ENCODE measurements around the gene CYB561D1. TPM values are rescaled to one million over a fixed set of nuclear protein-coding genes. Genes with fewer than 3 reads are reported as not detected.
"Not testable (repeated sequence)": the region's sequence is repeated elsewhere in the genome, so short reads cannot be mapped to it uniquely, and the experiment has no call there.

The CYB561D1 gene, protein sequence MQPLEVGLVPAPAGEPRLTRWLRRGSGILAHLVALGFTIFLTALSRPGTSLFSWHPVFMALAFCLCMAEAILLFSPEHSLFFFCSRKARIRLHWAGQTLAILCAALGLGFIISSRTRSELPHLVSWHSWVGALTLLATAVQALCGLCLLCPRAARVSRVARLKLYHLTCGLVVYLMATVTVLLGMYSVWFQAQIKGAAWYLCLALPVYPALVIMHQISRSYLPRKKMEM
- total RNA-seq = 3.9 TPM
- polyA plus RNA-seq (ENCODE audit: insufficient read depth in 1 of 8, insufficient read length in 8 of 8, low replicate concordance in 1 of 8) = 10 to 100 TPM in 2 of 8 donors, 1 to 10 TPM in 6; 6.4 to 13.8 (median 9.2) TPM
- long read RNA-seq, donor 1, partial matches to known transcripts = 8 of 9 reads
- long read RNA-seq, donor 1, other reads (novel, unspliced or antisense) = 0 of 9 reads
- long read RNA-seq, donor 2 = 0 reads
- long read RNA-seq, donor 3, partial matches to known transcripts = 0 of 2 reads
- long read RNA-seq, donor 3, other reads (novel, unspliced or antisense) = 0 of 2 reads
- long read RNA-seq, donor 4, full-length matches to known transcripts = 2 of 2 reads
- long read RNA-seq, donor 4, partial matches to known transcripts = 0 of 2 reads
- long read RNA-seq, donor 4, other reads (novel, unspliced or antisense) = 0 of 2 reads
- long read RNA-seq, donor 5, transcript CYB561D1-204 (3 exons, 3,326 nt) = major isoform, 5 of 6 reads
- long read RNA-seq, donor 5, partial matches to known transcripts = 0 of 6 reads
- long read RNA-seq, donor 5, other reads (novel, unspliced or antisense) = 0 of 6 reads
- long read RNA-seq, donor 6, partial matches to known transcripts = 0 of 2 reads
- long read RNA-seq, donor 6, other reads (novel, unspliced or antisense) = 0 of 2 reads
- long read RNA-seq, donor 7 = 0 reads
- long read RNA-seq, donor 8, partial matches to known transcripts = 0 of 1 reads
- long read RNA-seq, donor 8, other reads (novel, unspliced or antisense) = 0 of 1 reads
- long read RNA-seq, donor 9 = 0 reads
- long read RNA-seq, donor 10, partial matches to known transcripts = 0 of 1 reads
- long read RNA-seq, donor 10, other reads (novel, unspliced or antisense) = 0 of 1 reads
- long read RNA-seq, donor 11, full-length matches to known transcripts = 2 of 2 reads
- long read RNA-seq, donor 11, partial matches to known transcripts = 0 of 2 reads
- long read RNA-seq, donor 11, other reads (novel, unspliced or antisense) = 0 of 2 reads

GRCh38 chr1:109493805-109494539 is at the start of gene CYB561D1:
Gene CYB561D1 (plus strand): TSS chr1:109494094. CDS start chr1:109494140, 46 bp downstream.
- Histone ChIP-seq H3K9me3 (replicated peaks; ENCODE audit: control insufficient read depth, low read depth, low read length) (no peaks in the 10 kb centered on the region), H3K27me3 (ENCODE audit: control insufficient read depth, insufficient read depth, low read length) (no peaks in the 10 kb centered on the region), H3K27ac (ENCODE audit: low read length) (peak within 1 kb of the TSS; percentile 78), H3K36me3 (ENCODE audit: control insufficient read depth, insufficient read depth, low read length) (peaks cover 60% of the 10 kb centered on the region), H3K4me1 (ENCODE audit: control insufficient read depth, insufficient read depth, low read length) (peaks cover 42% of the 10 kb centered on the region), H3K4me3 (ENCODE audit: low read length) (peak within 1 kb of the TSS; percentile 95)
- under 1% methylated on average over 40 of the region's 44 CpGs for WGBS (ENCODE audit: insufficient coverage)
- DNase-seq = peak; percentile 93

DNA sequence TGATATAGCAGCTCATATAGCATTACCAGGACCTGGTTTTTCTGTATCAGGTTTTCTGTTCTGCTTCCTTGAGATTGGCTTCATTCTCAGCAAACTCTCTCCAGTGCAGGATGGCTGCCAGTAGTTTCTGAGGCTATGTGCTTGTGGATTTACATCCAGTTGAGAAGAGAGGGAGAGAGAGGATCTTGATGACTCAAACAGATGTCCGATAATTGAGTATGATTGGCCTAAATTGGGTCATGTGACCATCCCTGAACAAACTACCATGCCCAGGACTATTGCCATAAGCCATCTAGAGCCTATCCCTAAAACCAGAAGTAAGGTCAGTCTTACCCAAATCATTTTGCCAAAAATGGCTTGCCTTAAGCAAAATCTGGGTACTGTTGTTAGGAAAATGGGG is 49.5 kb upstream of the CYB561D1 start:
- DNase-seq = peak; percentile 63
- Histone ChIP-seq H3K9me3 (replicated peaks; ENCODE audit: control insufficient read depth, low read depth, low read length) (no peaks in the 10 kb centered on the region), H3K27ac (ENCODE audit: low read length) (no peak overlapping the region), H3K27me3 (ENCODE audit: control insufficient read depth, insufficient read depth, low read length) (peaks cover 10% of the 10 kb centered on the region), H3K4me1 (ENCODE audit: control insufficient read depth, insufficient read depth, low read length) (no peaks in the 10 kb centered on the region), H3K36me3 (ENCODE audit: control insufficient read depth, insufficient read depth, low read length) (no peaks in the 10 kb centered on the region), H3K4me3 (ENCODE audit: low read length) (no peak overlapping the region)
- no CpG with 5 or more reads among the region's 1 CpG for WGBS (ENCODE audit: insufficient coverage)

DNA sequence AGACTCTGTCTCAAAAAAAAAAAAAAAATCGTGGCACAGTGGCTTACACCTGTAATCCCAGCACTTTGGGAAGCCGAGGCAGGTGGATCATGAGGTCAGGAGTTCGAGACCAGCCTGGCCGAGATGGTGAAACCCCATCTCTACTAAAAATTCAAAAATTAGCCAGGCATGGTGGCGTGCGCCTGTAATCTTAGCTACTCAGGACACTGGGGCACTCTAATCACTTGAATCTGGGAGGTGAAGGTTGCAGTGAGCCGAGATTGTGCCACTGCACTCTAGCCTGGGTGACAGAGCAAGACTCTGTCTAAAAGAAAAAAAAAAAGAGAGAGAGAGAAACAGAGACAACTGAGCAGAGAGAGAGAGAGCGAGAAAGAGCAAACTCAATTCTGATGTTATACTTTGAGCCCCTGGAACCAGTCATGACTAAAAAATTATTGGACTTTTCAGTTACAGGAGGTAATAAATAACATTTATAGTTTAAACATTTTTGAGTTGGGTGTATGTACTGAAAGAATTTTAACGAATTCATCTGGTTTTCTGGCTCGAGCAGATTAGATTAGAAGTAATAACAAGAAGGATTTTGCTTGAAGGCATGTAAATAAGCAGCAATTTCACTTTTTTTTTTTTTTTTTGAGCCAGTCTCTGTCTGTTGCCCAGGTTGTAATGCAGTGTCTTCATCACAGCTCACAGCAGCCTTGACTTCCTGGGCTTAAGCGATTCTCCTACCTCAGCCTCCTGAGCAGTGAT is 47.8 kb upstream of the CYB561D1 start:
- not testable (repeated sequence) for H3K36me3 ChIP-seq (ENCODE audit: control insufficient read depth, insufficient read depth, low read length); H3K4me3 ChIP-seq (ENCODE audit: low read length); H3K27ac ChIP-seq (ENCODE audit: low read length); DNase-seq; H3K9me3 ChIP-seq (replicated peaks; ENCODE audit: control insufficient read depth, low read depth, low read length); H3K4me1 ChIP-seq (ENCODE audit: control insufficient read depth, insufficient read depth, low read length)
- peaks cover 14% of the 10 kb centered on the region for H3K27me3 ChIP-seq (ENCODE audit: control insufficient read depth, insufficient read depth, low read length)
- WGBS (ENCODE audit: insufficient coverage) = 71% methylated on average over 3 of the region's 11 CpGs

DNA sequence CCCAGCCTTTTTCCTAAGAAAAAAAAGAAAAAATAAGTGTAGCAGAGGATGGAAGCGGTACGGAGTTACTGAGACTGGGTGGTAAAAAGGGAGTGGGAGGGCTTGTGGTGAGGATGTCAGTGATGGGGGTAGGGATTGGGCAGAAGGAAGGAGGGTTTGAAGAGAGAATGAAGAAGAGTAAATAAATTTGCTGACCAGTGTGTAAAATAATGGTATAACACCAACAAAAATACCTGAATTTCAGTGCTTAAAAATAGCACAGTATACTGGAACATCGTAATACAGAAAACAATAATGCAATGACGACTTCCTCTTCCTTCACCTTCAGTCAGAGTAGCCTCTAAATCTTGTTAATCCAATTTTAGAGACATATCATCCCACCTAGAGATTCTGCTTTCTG is 46.4 kb upstream of the CYB561D1 start:
- no peak overlapping the region for H3K27ac ChIP-seq (ENCODE audit: low read length)
- no peak overlapping the region for H3K4me3 ChIP-seq (ENCODE audit: low read length)
- DNase-seq = no peak
- no peaks in the 10 kb centered on the region for H3K9me3 ChIP-seq (replicated peaks; ENCODE audit: control insufficient read depth, low read depth, low read length)
- H3K4me1 ChIP-seq (ENCODE audit: control insufficient read depth, insufficient read depth, low read length) = no peaks in the 10 kb centered on the region
- H3K36me3 ChIP-seq (ENCODE audit: control insufficient read depth, insufficient read depth, low read length) = no peaks in the 10 kb centered on the region
- peaks cover 14% of the 10 kb centered on the region for H3K27me3 ChIP-seq (ENCODE audit: control insufficient read depth, insufficient read depth, low read length)
- 61% methylated on average over 4 of the region's 4 CpGs for WGBS (ENCODE audit: insufficient coverage)

DNA sequence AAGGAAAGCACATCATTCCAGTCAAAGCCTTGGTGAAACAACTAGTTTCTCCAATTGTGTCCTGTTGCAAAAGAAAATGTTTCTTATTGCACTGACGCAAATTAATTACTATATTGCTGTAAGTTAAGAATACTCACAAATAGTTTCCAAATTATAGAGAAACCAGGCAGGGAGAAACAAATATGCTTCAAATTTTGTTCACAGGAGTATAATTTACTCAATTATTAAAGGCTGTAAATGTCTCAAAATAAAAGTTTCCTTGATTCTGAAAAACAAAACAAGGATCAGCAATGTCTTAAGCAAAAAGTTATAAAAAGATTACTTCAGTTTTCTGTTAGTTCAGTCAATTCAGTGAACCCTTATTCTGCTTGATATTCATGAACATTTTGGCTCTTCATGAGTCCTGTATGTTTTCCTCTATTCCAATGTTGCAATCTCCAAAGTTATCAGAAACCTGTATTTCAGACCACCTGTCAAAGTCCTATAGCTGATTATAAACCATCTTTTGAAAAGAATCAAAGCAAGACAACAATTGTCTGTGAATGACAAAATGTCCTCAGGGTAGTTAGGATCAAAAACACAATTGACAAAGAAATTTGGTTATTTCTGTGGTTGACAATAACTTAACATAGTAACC is 39.3 kb upstream of the CYB561D1 start:
- H3K9me3 ChIP-seq (replicated peaks; ENCODE audit: control insufficient read depth, low read depth, low read length) = no peaks in the 10 kb centered on the region
- H3K36me3 ChIP-seq (ENCODE audit: control insufficient read depth, insufficient read depth, low read length) = no peaks in the 10 kb centered on the region
- no peak overlapping the region for H3K27ac ChIP-seq (ENCODE audit: low read length)
- H3K4me3 ChIP-seq (ENCODE audit: low read length) = no peak overlapping the region
- H3K4me1 ChIP-seq (ENCODE audit: control insufficient read depth, insufficient read depth, low read length) = no peaks in the 10 kb centered on the region
- WGBS (ENCODE audit: insufficient coverage) = no CpG with 5 or more reads among the region's 1 CpG
- peaks cover 7% of the 10 kb centered on the region for H3K27me3 ChIP-seq (ENCODE audit: control insufficient read depth, insufficient read depth, low read length)
- no peak for DNase-seq

DNA sequence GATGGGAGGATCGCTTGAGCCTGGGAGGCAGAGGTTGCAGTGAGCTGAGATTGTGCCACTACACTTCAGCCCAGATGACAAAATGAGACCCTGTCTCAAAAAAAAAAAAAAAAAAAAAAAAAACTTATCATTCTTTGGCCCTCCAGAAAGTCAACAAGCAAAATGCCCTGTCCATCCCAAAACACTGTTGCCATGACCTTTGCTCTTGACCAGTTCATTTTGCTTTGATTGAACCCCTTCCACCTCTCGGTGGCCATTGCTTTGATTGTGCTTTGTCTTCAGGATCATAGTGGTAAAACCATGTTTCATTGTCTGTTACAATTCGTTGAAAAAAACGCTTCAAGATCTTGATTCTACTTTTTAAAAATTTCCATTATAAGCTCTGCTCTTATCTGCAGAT is 36.1 kb upstream of the CYB561D1 start:
- no CpG with 5 or more reads among the region's 4 CpGs for WGBS (ENCODE audit: insufficient coverage)
- no peak for DNase-seq
- H3K36me3 ChIP-seq (ENCODE audit: control insufficient read depth, insufficient read depth, low read length) = no peaks in the 10 kb centered on the region
- H3K27ac ChIP-seq (ENCODE audit: low read length) = no peak overlapping the region
- H3K9me3 ChIP-seq (replicated peaks; ENCODE audit: control insufficient read depth, low read depth, low read length) = no peaks in the 10 kb centered on the region
- H3K4me3 ChIP-seq (ENCODE audit: low read length) = no peak overlapping the region
- peaks cover 22% of the 10 kb centered on the region for H3K27me3 ChIP-seq (ENCODE audit: control insufficient read depth, insufficient read depth, low read length)
- H3K4me1 ChIP-seq (ENCODE audit: control insufficient read depth, insufficient read depth, low read length) = no peaks in the 10 kb centered on the region

DNA sequence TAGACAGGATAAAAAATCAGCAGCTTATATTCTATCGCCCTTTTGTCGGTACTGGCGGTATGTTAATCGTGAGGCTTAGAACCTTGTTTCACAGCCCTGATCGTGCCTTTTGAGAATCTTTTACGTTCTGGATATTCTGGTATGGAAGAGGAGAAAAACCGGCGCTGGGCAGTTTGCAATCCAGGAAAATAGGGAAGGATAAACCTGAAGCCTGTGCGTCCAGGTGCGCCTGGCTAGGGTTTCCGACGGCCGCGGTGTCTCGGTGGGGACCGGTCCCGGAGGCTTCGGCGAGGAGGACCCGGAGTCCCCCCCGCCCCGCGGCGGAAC is 27.8 kb upstream of the CYB561D1 start:
- Histone ChIP-seq H3K9me3 (replicated peaks; ENCODE audit: control insufficient read depth, low read depth, low read length) (no peaks in the 10 kb centered on the region), H3K36me3 (ENCODE audit: control insufficient read depth, insufficient read depth, low read length) (no peaks in the 10 kb centered on the region), H3K27me3 (ENCODE audit: control insufficient read depth, insufficient read depth, low read length) (peaks cover 67% of the 10 kb centered on the region), H3K27ac (ENCODE audit: low read length) (peak overlapping the region; percentile 70), H3K4me3 (ENCODE audit: low read length) (peak overlapping the region; percentile 54), H3K4me1 (ENCODE audit: control insufficient read depth, insufficient read depth, low read length) (peaks cover 10% of the 10 kb centered on the region)
- no peak for DNase-seq
- 2% methylated on average over 21 of the region's 24 CpGs for WGBS (ENCODE audit: insufficient coverage)

GRCh38 chr1:109466452-109467300 is 27.2 kb upstream of the CYB561D1 start, which contains the start of gene SYPL2:
Gene SYPL2 (plus strand): TSS chr1:109466546. CDS start chr1:109466844, 298 bp downstream.
- Histone ChIP-seq H3K9me3 (replicated peaks; ENCODE audit: control insufficient read depth, low read depth, low read length) (no peaks in the 10 kb centered on the region), H3K27ac (ENCODE audit: low read length) (peak within 1 kb of the TSS; percentile 91), H3K4me3 (ENCODE audit: low read length) (peak within 1 kb of the TSS; percentile 54), H3K4me1 (ENCODE audit: control insufficient read depth, insufficient read depth, low read length) (peaks cover 10% of the 10 kb centered on the region), H3K27me3 (ENCODE audit: control insufficient read depth, insufficient read depth, low read length) (peaks cover 64% of the 10 kb centered on the region), H3K36me3 (ENCODE audit: control insufficient read depth, insufficient read depth, low read length) (no peaks in the 10 kb centered on the region)
- WGBS (ENCODE audit: insufficient coverage) = under 1% methylated on average over 75 of the region's 88 CpGs
- peak; percentile 65 for DNase-seq

All from muscle of leg (tissue), 16 donors.